Embryonic facial prominence (tissue), 1 donor: Measurements from ENCODE around the gene PCSK7.

Experiments
- DNase-seq: peaks from one replicate; pipeline ENCODE4 v3.0.0-alpha.2; 2016; ENCODE audit errors: extremely low spot score

PCSK7 gene

DNA sequence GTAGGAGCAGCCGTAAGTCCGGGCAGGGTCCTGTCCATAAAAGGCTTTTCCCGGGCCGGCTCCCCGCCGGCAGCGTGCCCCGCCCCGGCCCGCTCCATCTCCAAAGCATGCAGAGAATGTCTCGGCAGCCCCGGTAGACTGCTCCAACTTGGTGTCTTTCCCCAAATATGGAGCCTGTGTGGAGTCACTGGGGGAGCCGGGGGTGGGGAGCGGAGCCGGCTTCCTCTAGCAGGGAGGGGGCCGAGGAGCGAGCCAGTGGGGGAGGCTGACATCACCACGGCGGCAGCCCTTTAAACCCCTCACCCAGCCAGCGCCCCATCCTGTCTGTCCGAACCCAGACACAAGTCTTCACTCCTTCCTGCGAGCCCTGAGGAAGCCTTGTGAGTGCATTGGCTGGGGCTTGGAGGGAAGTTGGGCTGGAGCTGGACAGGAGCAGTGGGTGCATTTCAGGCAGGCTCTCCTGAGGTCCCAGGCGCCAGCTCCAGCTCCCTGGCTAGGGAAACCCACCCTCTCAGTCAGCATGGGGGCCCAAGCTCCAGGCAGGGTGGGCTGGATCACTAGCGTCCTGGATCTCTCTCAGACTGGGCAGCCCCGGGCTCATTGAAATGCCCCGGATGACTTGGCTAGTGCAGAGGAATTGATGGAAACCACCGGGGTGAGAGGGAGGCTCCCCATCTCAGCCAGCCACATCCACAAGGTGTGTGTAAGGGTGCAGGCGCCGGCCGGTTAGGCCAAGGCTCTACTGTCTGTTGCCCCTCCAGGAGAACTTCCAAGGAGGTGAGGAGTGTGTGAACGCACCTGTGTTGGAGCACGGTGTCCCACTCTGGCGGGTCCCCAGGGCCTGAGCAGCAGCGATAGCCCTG is 32.6 kb downstream of the PCSK7 start, which contains the start of gene TAGLN:
TSS of gene TAGLN (plus strand) at position 318 of the 863 bp plus-strand sequence. CDS start 3,644 bp downstream, outside the sequence.
- DNase-seq = no peak

DNA sequence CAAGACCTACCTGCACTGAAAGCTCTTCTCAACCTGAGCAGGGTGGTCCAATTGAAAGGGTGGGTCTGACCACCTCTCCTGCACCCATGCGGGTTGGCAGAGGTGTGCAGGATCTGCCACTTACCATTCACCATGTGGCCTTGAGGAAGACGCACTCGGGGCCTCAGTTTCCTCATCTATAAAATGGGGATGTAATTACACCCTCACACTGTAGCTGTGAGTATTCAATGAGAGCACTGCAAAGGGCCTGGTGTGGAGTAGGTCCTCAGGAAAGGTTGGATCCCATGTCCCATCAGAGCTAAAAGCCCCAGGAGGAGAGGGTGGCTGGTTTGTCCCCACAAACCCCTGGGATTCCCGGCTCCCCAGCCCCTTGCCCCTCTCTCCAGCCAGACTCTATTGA is 33.3 kb downstream of the PCSK7 start:
- DNase-seq = no peak

DNA sequence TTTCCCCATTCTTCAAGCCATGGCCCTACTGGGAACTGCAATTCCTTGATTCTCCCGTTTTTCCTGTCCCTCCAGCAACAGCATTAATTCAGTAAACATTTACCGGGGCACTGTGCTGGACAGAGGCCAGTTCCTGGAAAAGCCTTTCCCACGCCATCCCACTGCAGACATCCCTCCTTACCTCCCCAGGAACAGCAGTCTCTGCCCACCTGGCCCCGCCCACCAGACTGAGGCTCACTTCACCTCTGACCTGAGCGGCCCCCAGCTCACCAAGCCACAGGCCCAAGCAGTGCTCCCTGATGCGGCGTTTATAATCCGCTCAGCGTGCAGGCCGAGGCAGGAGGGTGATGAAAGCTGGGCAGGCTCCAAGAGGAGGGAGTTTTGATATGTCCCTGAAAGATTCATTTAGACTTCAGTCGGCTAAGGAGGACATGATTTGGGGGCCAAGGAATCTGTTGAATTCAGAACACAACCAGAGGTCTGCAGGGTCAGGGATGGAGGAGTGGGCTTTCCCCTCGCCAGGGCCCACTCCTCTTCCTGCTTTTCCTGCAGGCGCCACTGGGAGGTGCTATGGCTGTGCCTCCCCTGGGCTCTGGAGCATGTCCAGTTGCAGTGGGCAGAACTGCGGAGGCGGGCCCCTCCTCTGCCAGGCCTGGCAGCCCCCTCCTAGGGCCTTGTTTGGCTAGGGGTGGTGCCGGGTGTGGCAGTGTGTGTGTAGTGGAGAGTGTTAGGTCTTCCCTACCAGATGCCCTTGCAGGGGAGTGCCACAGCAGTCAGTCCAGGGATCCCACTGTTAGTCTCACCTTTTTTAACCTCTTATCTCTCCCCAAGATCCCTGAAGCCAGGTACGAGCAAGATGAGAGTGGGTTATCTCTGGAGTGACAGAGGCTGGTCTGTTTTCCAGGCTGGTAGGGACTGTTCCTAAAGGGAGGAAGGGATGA is 34.1 kb downstream of the PCSK7 start:
- no peak for DNase-seq

DNA sequence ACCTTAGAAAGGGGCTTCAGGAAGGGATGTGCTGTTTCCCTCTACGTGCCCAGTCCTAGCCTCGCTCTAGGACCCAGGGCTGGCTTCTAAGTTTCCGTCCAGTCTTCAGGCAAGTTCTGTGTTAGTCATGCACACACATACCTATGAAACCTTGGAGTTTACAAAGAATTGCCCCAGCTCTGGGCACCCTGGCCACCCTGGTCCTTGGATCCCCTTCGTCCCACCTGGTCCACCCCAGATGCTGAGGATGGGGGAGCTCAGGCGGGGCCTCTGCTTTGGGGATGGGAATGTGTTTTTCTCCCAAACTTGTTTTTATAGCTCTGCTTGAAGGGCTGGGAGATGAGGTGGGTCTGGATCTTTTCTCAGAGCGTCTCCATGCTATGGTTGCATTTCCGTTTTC is 34.9 kb downstream of the PCSK7 start:
- DNase-seq = no peak

DNA sequence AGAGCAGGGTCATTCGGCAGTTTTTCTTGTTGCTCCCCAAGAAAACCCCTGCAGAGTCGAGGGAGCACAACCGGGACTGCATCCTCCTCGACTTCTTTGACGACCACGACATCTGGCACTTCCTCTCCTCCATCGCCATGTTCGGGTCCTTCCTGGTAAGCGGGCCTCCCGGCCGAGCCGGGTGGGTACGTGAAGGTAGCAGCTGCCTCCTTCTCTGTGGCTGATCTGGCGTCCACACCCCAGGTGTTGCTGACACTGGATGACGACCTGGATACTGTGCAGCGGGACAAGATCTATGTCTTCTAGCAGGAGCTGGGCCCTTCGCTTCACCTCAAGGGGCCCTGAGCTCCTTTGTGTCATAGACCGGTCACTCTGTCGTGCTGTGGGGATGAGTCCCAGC is 36.1 kb downstream of the PCSK7 start:
- no peak for DNase-seq

DNA sequence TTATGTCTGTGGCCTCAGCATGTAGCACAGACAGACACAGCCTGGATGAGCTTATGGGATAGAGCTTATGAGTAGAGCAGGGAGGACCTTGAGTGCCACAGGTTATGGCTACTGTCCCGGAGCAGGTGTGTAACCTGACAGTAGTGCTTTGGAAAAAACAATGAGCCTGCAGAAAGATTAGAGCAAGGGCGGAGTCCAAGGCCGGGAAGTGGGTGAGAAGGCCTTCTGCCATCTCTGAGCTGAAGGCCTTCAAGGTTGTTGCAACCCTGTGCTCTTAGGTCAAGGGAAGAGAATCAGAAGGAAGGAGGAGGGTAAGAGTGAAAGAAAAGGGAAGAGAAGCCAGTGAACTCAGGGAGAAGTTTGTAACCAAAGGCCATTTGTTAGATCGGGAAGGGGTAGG is 36.6 kb downstream of the PCSK7 start:
- DNase-seq = no peak

GRCh38 chr11:117194267-117194666 is 37.6 kb downstream of the PCSK7 start:
- no peak for DNase-seq

GRCh38 chr11:117193130-117194020 is 38.5 kb downstream of the PCSK7 start:
- DNase-seq = no peak

GRCh38 chr11:117192401-117192875 is 39.4 kb downstream of the PCSK7 start:
- no peak for DNase-seq

GRCh38 chr11:117191680-117192400 is 40.0 kb downstream of the PCSK7 start:
- DNase-seq = no peak

DNA sequence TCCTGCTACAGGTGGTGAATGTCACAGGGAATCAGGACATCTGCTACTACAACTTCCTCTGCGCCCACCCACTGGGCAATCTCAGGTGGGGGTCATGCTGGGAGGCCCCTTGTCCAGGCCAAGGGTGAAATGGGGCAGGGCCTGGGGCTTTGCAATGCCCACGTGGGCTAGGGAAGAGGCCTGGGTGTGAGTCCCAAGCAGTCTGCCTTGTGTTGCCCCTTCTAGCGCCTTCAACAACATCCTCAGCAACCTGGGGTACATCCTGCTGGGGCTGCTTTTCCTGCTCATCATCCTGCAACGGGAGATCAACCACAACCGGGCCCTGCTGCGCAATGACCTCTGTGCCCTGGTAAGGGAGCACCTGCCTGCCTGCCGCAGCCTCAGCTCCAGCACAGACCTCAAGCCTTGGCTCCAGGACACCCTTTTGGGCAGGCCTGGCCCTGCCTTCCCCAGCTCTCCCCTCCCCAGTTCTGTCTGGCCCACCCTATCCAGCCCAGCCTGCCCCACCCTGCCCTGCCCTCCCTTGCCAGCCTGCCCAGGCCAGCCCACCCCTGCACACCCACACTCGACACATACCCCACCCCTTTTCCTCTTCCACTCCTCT is 41.8 kb downstream of the PCSK7 start:
- no peak for DNase-seq

DNA sequence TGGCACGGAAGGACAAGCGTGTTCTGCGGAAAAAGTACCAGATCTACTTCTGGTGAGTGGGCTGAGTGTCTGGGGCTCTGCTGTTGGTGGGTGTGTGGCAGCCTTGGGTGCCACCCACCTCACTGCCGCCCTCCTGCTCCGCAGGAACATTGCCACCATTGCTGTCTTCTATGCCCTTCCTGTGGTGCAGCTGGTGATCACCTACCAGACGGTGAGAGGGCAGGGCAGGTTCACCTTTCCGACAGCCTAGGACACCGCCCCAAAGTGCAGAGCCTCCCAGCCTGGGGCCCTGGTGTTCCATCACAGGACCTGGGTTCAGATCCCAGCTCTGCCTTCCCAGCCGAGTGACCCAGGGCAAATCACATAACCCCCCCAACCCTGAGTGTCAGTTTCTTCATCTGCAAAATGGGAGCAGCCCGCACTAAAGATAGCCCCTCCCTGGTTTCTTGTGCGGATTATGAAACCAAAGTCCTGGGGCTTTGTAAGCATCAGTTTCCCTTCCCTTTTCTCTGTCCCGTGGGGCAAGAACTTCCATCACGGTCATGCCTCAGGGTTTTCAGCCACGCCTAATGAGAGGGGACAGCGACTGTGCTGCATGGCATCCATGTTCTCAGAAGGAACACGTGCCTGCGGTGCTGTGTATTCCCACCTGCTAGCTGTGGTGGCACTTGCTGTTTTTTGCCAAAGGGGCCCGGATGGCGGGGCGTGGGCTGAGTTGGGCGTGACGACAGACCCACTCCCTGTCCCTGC is 42.5 kb downstream of the PCSK7 start:
- no peak for DNase-seq

DNA sequence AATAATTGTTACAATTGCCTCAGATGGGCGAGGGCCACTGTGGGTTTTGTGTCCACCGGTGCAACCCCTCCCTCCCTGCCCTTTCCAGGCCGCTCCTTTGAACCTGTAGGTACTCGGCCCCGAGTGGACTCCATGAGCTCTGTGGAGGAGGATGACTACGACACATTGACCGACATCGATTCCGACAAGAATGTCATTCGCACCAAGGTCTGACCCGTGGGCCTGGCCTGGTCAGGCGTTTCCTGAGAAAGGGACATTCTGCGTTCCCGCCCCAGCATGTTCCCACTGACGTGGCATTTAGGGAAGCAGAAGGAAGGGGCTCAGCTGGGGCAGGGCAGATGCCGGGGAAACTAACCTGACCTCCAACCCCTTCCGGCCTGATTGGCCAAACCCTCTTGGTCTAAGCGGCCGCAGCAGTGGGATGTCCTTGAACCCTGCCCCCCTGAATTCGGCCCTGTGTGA is 43.2 kb downstream of the PCSK7 start:
- no peak for DNase-seq

DNA sequence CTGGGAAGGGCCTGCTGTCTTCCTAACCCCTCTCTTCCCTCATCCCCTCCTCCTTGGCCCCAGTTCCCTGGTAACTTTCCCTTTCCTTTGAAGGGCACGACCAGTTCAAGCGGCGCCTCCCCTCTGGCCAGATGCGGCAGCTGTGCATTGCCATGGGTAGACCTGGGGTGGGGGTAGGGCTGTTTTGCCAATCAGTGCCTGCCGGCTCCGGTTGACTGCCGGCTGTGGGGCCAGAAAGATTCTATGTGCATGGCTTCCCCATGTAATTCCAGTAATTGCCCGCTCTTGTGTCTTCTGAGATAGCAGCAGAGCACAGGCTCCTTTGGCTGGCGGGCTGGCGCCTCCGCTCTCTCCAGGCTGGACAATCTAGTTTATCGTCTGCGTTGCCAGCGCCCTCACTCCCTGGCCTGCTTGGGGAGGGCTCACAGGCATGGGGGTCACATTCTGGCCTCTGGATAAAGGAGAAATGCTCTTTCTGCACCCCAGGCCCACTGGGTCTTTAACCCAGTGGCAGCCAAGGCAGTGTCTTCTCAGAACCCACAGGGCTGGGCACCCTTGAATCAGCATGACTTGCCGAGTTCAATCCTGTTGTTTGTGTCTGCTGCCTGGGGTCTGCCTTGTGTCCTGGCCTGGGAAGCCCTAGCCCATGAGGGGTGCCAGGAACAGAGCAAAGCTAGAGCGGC is 43.9 kb downstream of the PCSK7 start:
- DNase-seq = no peak

GRCh38 chr11:117187428-117187798 is 44.5 kb downstream of the PCSK7 start:
- no peak for DNase-seq

DNA sequence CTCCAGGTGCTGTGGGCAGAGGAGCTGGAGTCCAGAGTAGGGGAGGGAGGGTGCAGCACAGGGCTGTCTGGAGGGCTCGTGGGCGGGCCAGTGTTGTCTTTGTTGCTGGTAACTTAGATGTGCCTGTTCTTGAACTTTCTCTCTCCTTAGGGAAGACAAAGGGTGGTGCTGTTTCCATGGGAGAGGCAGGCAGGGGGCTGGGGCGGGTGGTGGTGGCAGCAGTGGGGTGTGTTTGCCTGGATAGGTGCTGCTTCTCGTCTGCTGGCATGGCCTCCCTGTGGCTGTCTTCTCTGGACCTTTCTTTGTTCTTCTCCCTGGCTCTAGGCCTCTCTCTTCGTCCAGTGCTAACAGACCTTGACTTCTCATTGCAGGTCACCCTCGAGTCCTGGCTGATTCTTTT is 44.9 kb downstream of the PCSK7 start:
- no peak for DNase-seq

DNA sequence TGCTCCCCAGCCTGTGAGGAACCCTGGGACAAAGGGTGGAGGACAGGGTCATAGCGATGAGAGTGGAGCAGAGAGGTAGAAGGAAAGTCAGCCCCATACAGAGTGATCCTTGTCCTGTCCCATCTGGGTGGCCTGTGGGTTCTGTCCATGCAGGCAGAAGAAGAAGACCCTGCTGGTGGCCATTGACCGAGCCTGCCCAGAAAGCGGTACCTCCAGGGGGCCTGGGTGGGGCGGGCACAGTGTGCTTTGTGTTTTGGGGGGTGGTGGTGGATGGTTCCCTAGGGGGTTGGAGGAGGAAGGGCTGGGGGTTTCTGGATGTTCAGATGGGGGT is 45.5 kb downstream of the PCSK7 start:
- DNase-seq = no peak

DNA sequence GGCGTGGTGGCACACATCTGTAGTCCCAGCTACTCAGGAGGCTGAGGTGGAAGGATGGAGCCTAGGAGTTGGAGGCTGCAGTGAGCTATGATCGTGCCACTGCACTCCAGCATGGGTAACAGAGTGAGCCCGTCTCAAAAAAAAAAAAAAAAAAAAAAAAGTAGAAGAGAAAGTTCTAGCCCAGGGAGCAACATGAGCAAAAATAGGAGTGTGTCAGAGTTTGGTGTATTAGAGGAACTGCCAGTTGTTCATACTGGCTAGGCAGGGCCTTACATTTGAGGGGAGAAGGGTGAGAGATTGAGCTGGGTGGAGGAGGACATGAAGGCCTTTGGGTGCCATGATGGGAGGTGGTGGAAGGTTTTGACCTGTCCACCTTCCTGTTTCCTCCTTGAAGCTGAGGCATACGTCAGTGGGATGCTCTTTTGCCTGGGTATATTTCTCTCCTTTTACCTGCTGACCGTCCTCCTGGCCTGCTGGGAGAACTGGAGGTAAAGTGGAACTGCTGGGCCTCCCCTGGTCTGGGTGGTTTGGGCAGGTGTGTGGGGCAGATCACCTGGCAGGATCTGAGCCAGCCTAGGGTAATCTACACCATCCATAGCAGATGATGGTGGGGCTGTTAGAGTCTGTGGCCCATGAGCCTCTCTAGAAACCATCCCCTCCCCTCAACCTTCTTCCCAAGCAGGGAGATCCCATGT is 46.0 kb downstream of the PCSK7 start:
- no peak for DNase-seq
